Osteocyte (in vitro differentiated cells): Measurements from ENCODE around the gene DNAH1. TPM values are rescaled to one million over a fixed set of nuclear protein-coding genes. Genes with fewer than 3 reads are reported as not detected.
A peak's percentile ranks its signal among the peaks of the same experiment; 100 is the strongest.

ENCODE experiments used
- DNase-seq: peaks from one replicate; pipeline ENCODE4 v3.0.0; 2021; ENCODE audit warnings: mixed read lengths; ENCODE audit not compliant: unreplicated experiment; ENCODE audit errors: extremely low spot score
- H3K27ac Mint-ChIP-seq: one replicate; pipeline ENCODE4 v1.8.0; 2021; ENCODE audit warnings: mild to moderate bottlenecking, mixed read lengths; ENCODE audit not compliant: unreplicated experiment
- H3K27me3 Mint-ChIP-seq: one replicate; pipeline ENCODE4 v1.8.0; 2021; ENCODE audit warnings: mixed read lengths; ENCODE audit not compliant: unreplicated experiment
- H3K36me3 Mint-ChIP-seq: one replicate; pipeline ENCODE4 v1.8.0; 2021; ENCODE audit warnings: mixed read lengths; ENCODE audit not compliant: unreplicated experiment
- H3K4me1 Mint-ChIP-seq: one replicate; pipeline ENCODE4 v1.8.0; 2021; ENCODE audit warnings: mixed read lengths; ENCODE audit not compliant: unreplicated experiment
- H3K4me3 Mint-ChIP-seq: one replicate; pipeline ENCODE4 v1.8.0; 2021; ENCODE audit warnings: mild to moderate bottlenecking, moderate library complexity, mixed read lengths; ENCODE audit not compliant: unreplicated experiment
- H3K9me3 Mint-ChIP-seq: one replicate; pipeline ENCODE4 v1.8.0; 2021; ENCODE audit warnings: mixed read lengths; ENCODE audit not compliant: unreplicated experiment
- total RNA-seq: library from RNA; stranded (reverse); gene quantifications from 2 replicates; pipeline ENCODE4 v1.2.1, GENCODE V29; 2021
- TF ChIP-seq, protein P1 (sequence below): fragments of 200-600 bp; sonication (generic); IDR thresholded peaks from 2 replicates; pipeline ENCODE4 v1.5.0; 2021; ENCODE audit warnings: antibody characterized with exemption, mild to moderate bottlenecking, moderate library complexity

DNAH1 gene
- total RNA-seq, 1 donor from 2014 or later: 9.7 TPM

DNA sequence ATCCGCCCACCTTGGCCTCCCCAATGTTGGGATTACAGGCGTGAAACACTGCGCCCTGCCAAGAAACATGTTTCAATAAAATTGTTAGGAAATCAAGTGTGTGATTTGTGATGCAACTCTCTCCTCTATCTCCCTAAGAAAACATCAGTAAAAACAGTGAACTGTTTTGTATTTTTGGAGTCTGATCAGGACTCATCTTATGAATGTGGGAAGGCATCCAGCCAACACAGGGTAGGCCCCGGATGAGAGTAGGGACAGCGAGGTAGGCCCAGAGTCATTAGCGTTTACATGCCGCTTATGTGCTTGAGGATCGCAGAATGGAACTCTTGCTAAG lies 29.4 kb upstream of the DNAH1 start:
- Mint-ChIP-seq H3K4me1 (peaks cover 14% of the 10 kb centered on the region), H3K9me3 (no peaks in the 10 kb centered on the region), H3K27ac (peak overlapping the region; percentile 100), H3K36me3 (peaks cover under 1% of the 10 kb centered on the region), H3K4me3 (peak overlapping the region; percentile 98), H3K27me3 (no peaks in the 10 kb centered on the region)
- TF ChIP-seq, protein P1, sequence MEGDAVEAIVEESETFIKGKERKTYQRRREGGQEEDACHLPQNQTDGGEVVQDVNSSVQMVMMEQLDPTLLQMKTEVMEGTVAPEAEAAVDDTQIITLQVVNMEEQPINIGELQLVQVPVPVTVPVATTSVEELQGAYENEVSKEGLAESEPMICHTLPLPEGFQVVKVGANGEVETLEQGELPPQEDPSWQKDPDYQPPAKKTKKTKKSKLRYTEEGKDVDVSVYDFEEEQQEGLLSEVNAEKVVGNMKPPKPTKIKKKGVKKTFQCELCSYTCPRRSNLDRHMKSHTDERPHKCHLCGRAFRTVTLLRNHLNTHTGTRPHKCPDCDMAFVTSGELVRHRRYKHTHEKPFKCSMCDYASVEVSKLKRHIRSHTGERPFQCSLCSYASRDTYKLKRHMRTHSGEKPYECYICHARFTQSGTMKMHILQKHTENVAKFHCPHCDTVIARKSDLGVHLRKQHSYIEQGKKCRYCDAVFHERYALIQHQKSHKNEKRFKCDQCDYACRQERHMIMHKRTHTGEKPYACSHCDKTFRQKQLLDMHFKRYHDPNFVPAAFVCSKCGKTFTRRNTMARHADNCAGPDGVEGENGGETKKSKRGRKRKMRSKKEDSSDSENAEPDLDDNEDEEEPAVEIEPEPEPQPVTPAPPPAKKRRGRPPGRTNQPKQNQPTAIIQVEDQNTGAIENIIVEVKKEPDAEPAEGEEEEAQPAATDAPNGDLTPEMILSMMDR: no peak
- no peak for DNase-seq

DNA sequence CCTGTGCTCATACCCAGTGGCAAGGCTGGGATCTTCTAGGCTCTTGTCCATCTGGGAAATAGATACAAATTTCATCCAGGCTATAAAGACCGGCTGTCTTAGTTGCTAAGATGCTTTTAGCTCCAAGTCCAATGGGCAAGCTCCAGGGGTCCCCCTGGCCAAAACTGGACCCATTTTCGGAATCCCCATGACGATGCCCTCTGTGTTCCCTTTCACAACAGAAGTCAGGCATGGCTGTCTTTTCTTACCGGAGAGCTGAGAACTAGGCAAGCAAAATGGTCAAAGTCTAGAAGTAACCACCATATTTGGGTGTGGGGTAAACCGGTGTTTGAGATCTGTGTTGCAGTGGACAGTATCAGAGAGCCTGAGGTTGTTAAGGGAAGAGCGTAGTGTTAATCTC lies 27.4 kb upstream of the DNAH1 start:
- Mint-ChIP-seq H3K9me3 (no peaks in the 10 kb centered on the region), H3K4me3 (peak overlapping the region; percentile 98), H3K4me1 (peaks cover 14% of the 10 kb centered on the region), H3K27ac (peak overlapping the region; percentile 100), H3K36me3 (peaks cover 2% of the 10 kb centered on the region), H3K27me3 (no peaks in the 10 kb centered on the region)
- no peak for DNase-seq
- TF ChIP-seq, protein P1: no peak

GRCh38 chr3:52289338-52289746 lies 26.8 kb upstream of the DNAH1 start:
- Mint-ChIP-seq H3K36me3 (peaks cover 2% of the 10 kb centered on the region), H3K4me1 (peaks cover 14% of the 10 kb centered on the region), H3K9me3 (no peaks in the 10 kb centered on the region), H3K27ac (peak overlapping the region; percentile 100), H3K4me3 (no peak overlapping the region), H3K27me3 (no peaks in the 10 kb centered on the region)
- TF ChIP-seq, protein P1: no peak
- no peak for DNase-seq

- Mint-ChIP-seq H3K36me3 (peaks cover 2% of the 10 kb centered on the region), H3K27me3 (no peaks in the 10 kb centered on the region), H3K9me3 (no peaks in the 10 kb centered on the region), H3K4me1 (peaks cover 14% of the 10 kb centered on the region), H3K4me3 (no peak overlapping the region), H3K27ac (no peak overlapping the region)
- TF ChIP-seq, protein P1: no peak
- DNase-seq: no peak
These were observed 26.1 kb upstream of the DNAH1 start for GRCh38 chr3:52289747-52290595.

DNA sequence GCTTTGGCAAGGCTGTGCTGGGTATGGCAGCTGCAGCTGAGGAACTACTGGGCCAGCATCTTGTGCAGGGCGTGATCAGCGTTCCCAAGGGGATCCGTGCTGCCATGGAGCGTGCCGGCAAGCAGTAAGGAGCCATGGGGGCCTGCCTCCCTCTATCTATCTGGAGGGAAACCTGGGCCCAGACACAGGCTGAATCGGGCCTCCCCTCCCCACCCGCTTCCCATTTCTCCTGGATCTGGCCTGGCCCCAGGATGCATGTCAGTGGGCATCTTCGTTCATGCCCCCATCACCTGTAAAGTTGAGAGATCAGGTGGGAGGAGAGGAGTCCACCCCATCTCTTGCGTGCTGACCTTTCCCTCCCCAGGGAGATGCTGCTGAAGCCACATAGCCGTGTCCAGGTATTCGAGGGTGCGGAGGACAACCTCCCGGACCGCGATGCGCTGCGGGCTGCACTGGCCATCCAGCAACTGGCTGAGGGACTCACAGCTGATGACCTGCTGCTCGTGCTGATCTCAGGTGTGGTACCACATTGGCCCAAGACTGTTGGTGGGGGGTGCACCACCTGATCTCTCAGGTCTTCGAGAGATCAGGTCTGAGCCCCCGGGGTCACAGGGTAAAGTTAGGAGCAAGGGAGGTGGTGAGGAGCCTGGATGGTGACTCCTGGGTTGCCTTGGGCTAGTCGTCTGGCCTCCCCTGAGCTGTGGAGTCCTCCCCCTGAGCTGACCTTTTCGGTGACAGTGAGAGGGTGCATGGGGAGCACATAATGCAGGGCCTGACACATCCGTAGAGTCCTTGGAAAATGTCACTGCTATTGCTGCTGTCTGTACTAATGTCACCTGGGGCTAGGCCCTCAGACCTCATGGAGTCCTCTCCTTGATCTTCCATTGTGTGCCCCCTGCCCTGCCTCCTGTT lies 25.3 kb upstream of the DNAH1 start:
- Mint-ChIP-seq H3K4me3 (no peak overlapping the region), H3K27me3 (no peaks in the 10 kb centered on the region), H3K27ac (no peak overlapping the region), H3K9me3 (no peaks in the 10 kb centered on the region), H3K4me1 (peaks cover 14% of the 10 kb centered on the region), H3K36me3 (peaks cover 2% of the 10 kb centered on the region)
- no peak for DNase-seq
- TF ChIP-seq, protein P1: no peak
